ENCODE results near the gene NTM. TPM values are rescaled to one million over a fixed set of nuclear protein-coding genes. Genes with fewer than 3 reads are reported as not detected.

Gene NTM
- total and polyA plus RNA-seq, 2 donors (not counting 3 experiments of a cell fraction or from before 2014, with no cell fraction given), result 1.00 to 1.1 TPM

GRCh38 chr11:131687291-131688047 is 317.1 kb downstream of the NTM start:
- no peak for FAIRE-seq
- Histone ChIP-seq H3K9me3 (replicated peaks; ENCODE audit: control insufficient read depth, insufficient read depth, low read length) (no peaks in the 10 kb centered on the region), H3K36me3 (ENCODE audit: control insufficient read depth in 2 of 2, extremely low read depth in 1 of 2, insufficient read depth in 2 of 2, low read length in 2 of 2) (no peaks in the 10 kb centered on the region), H2AFZ (ENCODE audit: low read depth, low read length) (no peak overlapping the region), H3K4me2 (ENCODE audit: insufficient read depth, low read length) (peak overlapping the region; percentile 39), H3K9ac (replicated peaks; ENCODE audit: extremely low read depth, insufficient read depth, low read length) (no peak overlapping the region), H4K20me1 (replicated peaks; ENCODE audit: control insufficient read depth, extremely low read depth, insufficient read depth, low read length) (no peaks in the 10 kb centered on the region), H3K79me2 (ENCODE audit: control insufficient read depth, insufficient read depth, low read length) (no peaks in the 10 kb centered on the region), H3K4me1 (ENCODE audit: control insufficient read depth, extremely low read depth, insufficient read depth, low read length) (no peaks in the 10 kb centered on the region), H3K27ac (ENCODE audit: insufficient read depth, low read depth, low read length) (no peak overlapping the region), H3K9me1 (replicated peaks; ENCODE audit: control insufficient read depth, extremely low read depth, insufficient read depth, low read length) (no peaks in the 10 kb centered on the region), H3K27me3 (ENCODE audit: control insufficient read depth in 2 of 2, insufficient read depth in 2 of 2, low read length in 2 of 2) (peaks cover 0 to 2% of the 10 kb centered on the region in 2 experiments), H3K4me3 (replicated peaks in 1 of 3; ENCODE audit: insufficient read depth in 1 of 3, low read depth in 1 of 3, low read length in 3 of 3) (no peak overlapping the region)
- TF ChIP-seq GATA2 (IDR thresholded peaks at IDR 0.05; ENCODE audit: insufficient read depth, insufficient read length, low read depth, low read length) (no peak), EZH2 (IDR thresholded peaks at IDR 0.05; ENCODE audit: borderline replicate concordance, low read depth, low read length, severe bottlenecking) (no peak), MYC (IDR thresholded peaks at IDR 0.05; ENCODE audit: low read depth, low read length) (no peak), POLR2A (IDR thresholded peaks at IDR 0.05; ENCODE audit: low read depth, low read length) (no peak), POLR2AphosphoS5 (IDR thresholded peaks at IDR 0.05; ENCODE audit: insufficient read depth, low read depth, low read length) (no peak), CTCF (IDR thresholded peaks at IDR 0.05; ENCODE audit: extremely low read depth in 1 of 2, insufficient read depth in 1 of 2, low read depth in 1 of 2, low read length in 2 of 2) (no peak), FOS (IDR thresholded peaks at IDR 0.05; ENCODE audit: borderline replicate concordance, insufficient read depth, low read length) (no peak), JUN (IDR thresholded peaks at IDR 0.05; ENCODE audit: borderline replicate concordance, insufficient read depth, insufficient read length, low read depth) (no peak)
- BruUV-seq (replicated peaks), result no TSS peak
- dilution Hi-C loops (cut with MboI; ENCODE audit: extremely low pct_ligation_motif_present, low sequenced_read_pairs) (no loop called here), intact Hi-C loops (cut with micrococcal nuclease) (loop anchor here (1.0 kb wide), 2 partner anchors 440 to 1254 kb away; no protein-coding TSS in a partner anchor)
- CTCF ChIA-PET, result interaction anchor here (0.8 to 3.0 kb wide), 36 partner anchors 9 to 1377 kb away, joined by 3 to 74 read pairs (median 4); partner anchors contain the start of gene SNX19
- DNase-seq (ENCODE audit: low read depth, low spot score), result no peak
- POLR2A ChIA-PET, result no interaction called here

Measured in endothelial cell of umbilical vein (primary cell).